GM20000 (cell line): ENCODE results near the gene ERC1.

Experiments
- DNase-seq: peaks from one replicate; pipeline ENCODE4 v3.0.0; 2012; ENCODE audit warnings: low spot score
- TF ChIP-seq, protein P1 (sequence below): IDR thresholded peaks from 2 replicates; pipeline ENCODE4 v1.5.1; 2012; ENCODE audit warnings: mild to moderate bottlenecking, control low read depth; ENCODE audit errors: extremely low read depth, missing control alignments

Gene ERC1

DNA sequence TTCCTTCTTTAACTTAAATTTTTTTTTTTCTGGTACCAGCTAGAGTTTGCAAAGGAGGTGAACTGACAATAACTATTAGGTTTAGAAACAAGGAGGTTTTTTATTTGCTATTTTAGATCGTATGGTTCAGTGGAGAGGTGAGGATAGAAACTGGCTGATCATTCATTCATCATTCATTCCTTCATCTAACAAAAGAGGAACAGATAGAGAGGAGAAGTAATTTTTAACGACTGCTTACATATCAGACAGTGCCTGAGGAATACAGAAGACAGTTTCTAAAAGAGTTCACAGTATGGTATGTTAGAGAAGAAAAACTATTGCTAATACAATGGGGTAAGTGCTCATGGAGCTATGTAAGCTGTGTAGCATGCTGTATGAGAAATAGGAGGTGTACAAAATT is 111.1 kb downstream of the ERC1 start:
- TF ChIP-seq, protein P1, sequence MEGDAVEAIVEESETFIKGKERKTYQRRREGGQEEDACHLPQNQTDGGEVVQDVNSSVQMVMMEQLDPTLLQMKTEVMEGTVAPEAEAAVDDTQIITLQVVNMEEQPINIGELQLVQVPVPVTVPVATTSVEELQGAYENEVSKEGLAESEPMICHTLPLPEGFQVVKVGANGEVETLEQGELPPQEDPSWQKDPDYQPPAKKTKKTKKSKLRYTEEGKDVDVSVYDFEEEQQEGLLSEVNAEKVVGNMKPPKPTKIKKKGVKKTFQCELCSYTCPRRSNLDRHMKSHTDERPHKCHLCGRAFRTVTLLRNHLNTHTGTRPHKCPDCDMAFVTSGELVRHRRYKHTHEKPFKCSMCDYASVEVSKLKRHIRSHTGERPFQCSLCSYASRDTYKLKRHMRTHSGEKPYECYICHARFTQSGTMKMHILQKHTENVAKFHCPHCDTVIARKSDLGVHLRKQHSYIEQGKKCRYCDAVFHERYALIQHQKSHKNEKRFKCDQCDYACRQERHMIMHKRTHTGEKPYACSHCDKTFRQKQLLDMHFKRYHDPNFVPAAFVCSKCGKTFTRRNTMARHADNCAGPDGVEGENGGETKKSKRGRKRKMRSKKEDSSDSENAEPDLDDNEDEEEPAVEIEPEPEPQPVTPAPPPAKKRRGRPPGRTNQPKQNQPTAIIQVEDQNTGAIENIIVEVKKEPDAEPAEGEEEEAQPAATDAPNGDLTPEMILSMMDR: no peak
- no peak for DNase-seq

GRCh38 chr12:1102791-1103450 is 111.9 kb downstream of the ERC1 start:
- TF ChIP-seq, protein P1: no peak
- no peak for DNase-seq

DNA sequence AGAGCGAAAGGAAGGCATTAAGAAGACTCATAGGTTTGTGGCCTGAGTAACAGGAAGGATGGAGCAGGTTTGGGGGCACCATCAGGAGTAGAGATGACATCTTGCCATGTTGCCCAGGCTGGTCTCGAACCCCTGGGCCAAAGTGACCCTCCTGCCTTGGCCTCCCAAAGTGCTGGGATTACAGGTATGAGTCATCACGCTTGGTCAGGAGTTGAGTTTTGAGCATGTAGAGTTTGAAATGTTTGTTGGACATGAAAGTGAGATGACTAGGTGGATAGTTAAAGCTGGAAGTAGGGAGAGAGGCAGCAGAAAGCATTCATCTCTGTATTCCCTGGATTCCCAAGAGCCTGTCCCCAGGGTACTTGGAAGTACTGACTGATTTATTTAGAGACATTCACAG is 112.6 kb downstream of the ERC1 start:
- TF ChIP-seq, protein P1: no peak
- no peak for DNase-seq

DNA sequence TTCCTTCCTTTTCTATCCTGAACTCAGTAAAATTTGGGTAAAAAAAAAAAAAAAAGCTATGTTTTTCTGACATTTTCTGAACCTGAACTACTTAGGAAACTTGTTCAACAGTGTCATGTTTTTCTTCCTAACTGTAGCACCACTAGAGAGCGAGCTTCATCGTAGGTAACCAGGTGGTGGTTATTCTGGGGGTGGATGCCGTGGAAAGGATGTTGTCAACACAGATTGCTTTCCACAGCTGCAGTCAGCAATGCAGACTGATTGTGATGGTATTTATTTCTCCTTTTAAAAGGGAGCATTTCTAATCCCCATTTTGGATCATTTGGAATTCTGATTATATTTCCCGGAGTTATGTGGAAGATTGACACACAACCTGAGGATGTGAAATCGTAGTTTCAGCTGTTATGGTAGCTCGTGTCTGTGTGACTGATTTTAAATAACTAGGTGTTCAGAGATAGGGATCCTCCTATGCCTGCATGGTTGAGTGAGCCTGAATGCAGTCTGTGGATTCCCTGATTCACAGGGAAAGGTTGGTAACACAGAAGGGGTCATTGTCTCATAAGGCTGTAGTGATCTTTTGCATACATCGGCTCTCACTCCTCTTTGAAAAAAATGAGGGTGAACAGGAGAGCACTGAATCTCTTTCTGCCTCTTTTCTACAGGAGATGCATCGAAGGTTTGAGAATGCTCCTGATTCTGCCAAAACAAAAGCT is 113.2 kb downstream of the ERC1 start:
- TF ChIP-seq, protein P1: no peak
- no peak for DNase-seq

DNA sequence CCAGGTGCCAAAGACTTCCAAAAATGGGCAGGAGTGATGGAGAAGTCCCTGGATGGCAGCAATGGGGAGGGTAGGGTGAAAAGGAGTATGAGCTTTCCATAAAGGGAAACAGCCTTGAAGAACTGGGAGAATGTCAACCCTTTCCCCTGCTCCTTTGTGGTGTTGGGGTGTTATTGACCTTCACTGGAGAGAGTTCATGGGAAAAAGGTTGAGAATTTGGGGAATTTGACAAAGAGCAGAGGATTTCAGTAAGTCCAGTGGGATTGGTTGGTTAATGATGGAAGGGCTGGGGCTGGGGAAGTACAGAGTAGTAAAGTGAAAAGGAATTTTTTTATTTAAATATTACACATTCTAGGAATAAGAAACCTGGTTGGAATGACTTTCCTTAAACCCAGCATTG is 116.6 kb downstream of the ERC1 start:
- DNase-seq: no peak

DNA sequence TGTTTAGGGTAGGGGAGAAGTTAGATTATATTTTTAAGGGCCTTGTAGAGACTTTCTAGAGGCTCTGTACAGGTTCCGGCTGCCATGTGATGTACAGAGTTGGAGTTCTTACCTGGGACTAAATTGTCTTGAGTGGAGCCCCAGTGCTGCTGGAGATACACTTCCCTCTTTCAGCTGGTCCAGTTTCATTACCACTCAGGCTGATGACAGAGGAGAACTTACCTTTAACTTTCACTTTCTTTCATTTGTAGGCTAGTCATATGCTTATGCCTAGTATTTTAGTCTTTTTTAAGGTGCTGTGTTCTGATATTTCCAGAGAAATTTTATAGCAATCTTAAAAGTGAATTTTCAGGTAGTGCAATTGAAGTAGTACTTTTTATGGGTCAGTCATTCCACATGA is 117.3 kb downstream of the ERC1 start:
- TF ChIP-seq, protein P1: no peak
- DNase-seq: peak; percentile 56

More for the DNA sequence above, 116.6 kb downstream of the ERC1 start:
- TF ChIP-seq, protein P1: no peak

DNA sequence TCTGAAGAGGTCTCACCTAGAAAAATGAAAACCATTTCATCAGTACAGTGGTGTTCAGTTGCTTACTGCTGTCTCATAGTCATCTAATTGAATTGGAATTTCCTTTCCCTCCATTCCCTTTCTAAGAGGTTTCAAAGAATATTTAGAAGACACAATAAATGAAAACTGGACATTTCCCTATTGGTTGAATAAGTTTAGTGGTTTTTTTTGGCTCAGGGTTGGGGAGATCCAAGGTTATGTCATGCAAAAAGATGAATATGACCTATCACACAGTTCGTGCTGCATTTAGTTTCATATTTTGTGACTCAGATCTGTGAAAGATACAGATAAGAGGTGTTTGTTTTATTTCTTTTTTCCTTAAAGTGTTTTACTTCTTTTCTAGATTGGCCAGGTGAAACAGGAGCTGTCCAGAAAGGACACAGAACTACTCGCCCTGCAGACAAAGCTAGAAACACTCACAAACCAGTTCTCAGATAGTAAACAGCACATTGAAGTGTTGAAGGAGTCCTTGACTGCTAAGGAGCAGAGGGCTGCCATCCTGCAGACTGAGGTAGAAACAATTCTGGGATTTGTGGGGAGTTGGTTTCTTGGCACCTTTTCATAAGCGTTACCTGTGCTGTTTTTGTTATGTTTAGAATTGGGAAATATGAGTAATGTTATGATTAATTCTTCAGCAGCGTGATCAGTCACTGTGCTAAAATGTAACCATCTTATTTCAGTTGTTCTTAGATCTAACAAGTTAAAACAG is 124.6 kb downstream of the ERC1 start:
- DNase-seq: no peak
- TF ChIP-seq, protein P1: no peak
